Stimulated activated CD8-positive, alpha-beta memory T cell treated with anti-CD3 and anti-CD28 coated beads, Interleukin-12 subunit alpha, Interleukin-12 subunit beta, amount 100 ng/mL, for 24 hours (primary cell): ENCODE results near the gene ARHGAP9.
A peak's percentile ranks its signal among the peaks of the same experiment; 100 is the strongest.

Experiments
- DNase-seq: peaks from one replicate; pipeline ENCODE4 v3.0.0-alpha.2; 2020; ENCODE audit errors: extremely low read depth

ARHGAP9 gene

GRCh38 chr12:57491393-57492280 is 12.0 kb upstream of the ARHGAP9 start:
- no peak for DNase-seq

- no peak for DNase-seq
Observed at GRCh38 chr12:57490126-57490525, 10.5 kb upstream of the ARHGAP9 start.

- no peak for DNase-seq
Observed at GRCh38 chr12:57489157-57489641, 9.5 kb upstream of the ARHGAP9 start.

DNA sequence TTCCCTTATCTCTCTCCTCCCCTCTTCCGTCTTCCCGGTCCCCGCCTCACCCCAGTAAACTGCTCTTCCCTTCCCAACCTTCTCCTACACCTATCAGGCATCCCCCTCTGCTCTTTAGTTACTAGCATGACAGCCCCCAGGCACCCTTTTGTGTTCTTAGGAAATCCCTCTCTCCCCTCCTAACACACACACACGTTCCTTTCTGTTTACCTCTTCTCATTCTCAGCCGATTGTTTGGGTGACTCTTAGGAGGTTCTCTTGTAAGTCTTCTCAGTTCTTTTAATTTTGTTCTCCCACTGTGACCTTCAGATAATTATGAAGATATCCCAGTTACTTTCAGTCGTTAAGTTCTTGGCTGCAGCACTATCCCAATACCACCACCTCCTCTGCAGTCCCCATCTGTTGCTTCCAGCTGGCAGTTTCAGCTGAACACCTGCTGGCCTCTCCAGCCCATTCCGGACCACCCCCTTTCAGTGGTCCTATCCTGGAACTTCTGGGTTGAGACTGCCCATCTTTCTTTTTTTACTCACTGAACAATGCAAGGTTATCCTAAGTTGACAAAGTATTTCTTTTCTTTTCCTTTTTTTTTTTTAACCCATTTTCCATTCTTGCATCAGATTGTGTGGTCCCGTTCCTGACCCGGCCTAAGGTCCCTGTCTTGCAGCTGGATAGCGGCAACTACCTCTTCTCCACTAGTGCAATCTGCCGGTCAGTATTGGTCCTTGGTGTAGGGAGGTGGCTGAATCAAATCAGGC is 8.9 kb upstream of the ARHGAP9 start:
- no peak for DNase-seq

DNA sequence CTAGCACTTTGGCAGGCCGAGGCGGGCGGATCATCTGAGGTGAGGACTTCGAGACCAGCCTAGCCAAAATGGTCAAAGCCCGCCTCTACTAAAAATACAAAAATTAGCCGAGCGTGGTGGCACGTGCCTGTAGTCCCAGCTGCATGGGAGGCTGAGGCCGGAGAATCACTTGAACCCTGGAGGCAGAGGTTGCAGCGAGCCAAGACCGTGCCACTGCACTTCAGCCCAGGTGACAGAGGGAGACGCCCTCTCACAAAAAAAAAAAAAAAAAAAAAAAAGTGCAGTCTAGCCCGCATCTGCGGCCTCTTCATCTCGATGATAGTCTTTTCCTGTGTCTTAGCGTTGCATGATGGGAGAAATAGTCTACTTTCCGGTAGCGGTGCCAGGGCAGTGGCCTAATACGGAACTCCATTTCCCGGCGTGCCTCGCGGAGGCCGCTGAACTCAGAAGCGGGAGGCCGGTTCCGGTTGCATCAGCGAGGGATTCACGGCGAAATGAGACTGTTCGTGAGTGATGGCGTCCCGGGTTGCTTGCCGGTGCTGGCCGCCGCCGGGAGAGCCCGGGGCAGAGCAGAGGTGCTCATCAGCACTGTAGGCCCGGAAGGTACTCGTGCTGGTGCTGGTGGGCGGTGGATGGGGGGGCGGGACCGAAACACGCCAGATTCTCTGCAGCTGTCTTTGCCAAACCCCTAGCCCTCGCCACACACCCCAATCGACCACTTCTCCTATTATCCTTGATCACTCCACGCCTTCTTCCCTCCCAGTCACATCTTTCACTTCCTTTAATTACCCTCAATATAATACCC is 8.1 kb upstream of the ARHGAP9 start, which contains the start of gene MARS1:
MARS1 (plus strand) TSS at position 472 of the 805 bp plus-strand sequence; CDS start at position 495, 23 bp downstream.
- DNase-seq: peak; percentile 83

GRCh38 chr12:57487055-57487596 is 7.5 kb upstream of the ARHGAP9 start:
- DNase-seq: no peak

- DNase-seq: no peak
Observed at GRCh38 chr12:57485695-57486094, 6.0 kb upstream of the ARHGAP9 start.

- DNase-seq: no peak
Observed at GRCh38 chr12:57483466-57483865, 3.8 kb upstream of the ARHGAP9 start.

DNA sequence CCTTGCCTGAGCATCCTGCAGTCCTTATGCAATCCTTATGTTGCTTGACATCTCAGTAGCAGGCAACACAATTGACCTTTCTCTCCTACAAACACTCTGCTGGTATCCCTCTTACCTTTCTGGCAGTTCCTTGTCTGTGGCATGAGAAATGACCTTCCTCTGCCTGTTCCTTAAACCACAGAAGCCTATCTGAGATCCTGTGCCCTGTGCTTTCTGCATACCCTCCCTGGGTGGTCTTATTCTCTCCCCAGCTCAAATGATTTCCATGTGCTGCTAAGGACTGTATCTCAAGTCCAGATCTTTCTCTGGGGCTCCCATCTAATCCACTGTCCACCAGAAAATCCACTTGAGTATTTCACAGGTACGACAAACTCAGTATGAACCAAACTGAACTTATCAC is 2.0 kb upstream of the ARHGAP9 start:
- no peak for DNase-seq

- DNase-seq: no peak
Observed at GRCh38 chr12:57479043-57479375, 657 bp downstream of the ARHGAP9 start.

DNA sequence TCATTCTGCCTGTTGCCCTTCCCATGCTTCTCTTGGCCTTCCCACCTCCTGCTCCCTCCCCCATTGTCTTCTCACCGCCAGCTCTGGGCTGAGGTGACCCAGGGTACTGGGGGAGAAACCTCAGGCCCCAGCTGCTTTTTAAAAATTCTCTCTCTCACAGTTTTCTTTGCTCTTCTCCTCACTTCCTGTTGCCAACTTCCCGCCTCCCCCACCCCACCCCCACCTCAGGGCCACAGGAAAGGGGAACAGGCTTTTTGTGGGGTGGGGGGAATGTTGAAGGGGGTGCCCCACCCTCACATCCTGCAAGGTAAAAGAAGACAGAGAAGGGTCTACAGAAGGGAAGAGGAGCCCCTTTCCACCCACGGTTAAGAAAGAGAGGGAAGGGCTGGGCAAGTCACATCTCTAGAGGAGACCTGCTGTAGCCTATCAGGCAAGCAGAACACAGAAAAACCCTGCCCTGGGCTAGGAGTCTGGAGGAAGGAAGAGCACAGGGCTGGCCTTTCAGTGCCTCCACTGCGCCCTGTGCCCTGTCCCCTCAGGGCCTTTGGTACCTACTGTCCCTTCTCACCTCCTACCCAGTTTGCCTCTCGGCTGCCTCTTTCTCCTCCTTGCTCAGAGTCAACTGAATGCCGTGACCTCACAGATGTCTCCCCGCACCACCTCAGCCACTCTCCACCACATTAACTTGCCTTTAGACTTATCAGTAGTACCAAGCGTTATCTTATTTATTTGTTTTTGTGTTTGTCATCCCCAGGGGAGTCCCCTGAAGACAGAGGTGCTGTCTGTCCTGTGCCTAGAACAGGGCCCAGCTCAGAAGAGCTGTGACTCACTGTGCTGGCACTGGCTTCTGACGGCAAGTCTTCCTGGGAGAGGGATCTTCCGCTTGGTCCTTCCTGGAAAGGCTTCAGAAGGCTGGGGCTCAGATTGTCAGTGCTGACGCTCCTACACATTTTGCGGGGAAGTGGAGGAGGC is 1.7 kb downstream of the ARHGAP9 start:
- DNase-seq: no peak

- no peak for DNase-seq
Observed at GRCh38 chr12:57476993-57477709, 2.5 kb downstream of the ARHGAP9 start.

- DNase-seq: no peak
Observed at GRCh38 chr12:57476162-57476992, 3.3 kb downstream of the ARHGAP9 start.

DNA sequence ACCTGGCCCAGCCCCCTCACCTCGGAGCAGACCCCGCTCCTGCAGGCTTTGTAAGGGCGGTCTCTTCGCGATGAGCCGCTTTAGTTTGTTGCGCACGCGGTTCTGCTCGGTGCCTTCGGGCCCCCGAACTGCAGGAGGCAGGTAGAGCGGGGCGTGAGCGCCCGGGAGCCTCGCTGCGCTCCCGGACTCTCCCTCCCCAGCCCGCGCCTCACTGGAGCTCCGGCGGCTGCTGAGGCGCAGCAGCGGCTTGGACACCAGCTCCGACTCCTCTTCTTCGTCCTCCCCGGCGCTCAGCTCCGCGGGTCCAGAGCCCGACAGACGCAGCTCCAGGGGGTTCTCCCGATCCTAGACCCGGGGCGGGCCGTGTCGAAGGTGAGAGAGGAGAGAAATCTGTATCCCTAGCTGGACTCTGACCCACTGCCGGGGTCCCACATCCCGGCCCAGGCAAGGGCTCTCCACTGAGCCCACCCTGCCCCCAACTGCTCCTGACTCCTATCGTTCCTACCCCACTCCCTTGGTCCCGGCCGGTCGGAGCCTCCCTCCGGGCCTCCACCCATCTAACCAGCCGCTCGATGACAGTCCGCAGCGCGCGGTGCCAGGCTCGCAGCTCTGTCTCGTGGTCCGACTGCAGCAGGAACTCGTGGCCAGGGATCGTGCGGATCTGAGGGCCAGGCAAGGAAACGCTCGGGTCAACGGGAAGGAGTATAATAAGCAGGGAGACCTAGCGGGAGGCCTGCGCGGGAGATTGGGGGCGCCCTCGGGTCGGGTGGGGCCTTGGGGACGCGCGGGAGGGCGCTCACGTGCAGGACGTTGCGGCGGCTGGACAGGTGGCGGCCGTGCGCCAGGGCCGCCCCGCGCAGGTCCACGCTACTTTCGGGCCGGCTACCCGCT is 4.2 kb downstream of the ARHGAP9 start:
- DNase-seq: no peak

- DNase-seq: no peak
Observed at GRCh38 chr12:57474862-57475261, 4.8 kb downstream of the ARHGAP9 start.

DNA sequence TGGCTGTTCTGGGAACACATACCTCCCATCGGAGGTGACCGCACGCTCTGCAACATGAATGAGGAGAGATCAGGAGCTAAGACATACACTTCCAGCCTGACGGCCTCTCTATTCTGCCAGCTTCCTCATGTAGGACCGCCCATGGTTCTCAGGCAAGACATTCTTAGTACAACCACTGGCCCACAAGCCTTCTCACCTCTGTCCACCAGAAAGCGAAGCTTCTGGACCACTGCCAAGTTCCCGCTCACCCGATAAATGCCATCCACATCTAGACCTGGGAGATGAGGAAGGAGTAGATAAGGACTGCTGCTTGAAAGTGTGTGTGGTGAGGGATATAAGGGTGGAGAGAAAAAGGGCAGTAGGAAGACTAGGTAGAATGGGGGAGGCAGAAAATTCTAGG is 5.2 kb downstream of the ARHGAP9 start:
- no peak for DNase-seq

DNA sequence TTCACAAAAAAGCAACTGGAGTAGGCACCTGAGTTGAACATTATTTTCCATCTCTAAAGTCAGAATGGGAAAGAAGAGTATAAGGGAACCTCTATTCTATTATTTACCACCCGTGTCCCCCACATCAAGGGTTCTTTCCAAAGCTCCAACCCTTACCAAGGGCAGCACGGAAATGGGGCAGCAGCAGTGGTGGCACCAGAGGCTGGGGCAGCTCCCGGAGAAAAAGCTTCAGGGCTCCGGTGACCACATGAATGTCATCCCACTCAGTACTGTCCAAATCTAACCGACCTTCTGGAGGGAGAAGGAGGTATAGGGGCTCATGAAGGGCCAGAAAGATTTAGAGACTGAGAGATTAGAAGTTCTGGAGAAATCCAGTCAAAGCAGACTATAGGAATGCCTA is 5.8 kb downstream of the ARHGAP9 start:
- no peak for DNase-seq

DNA sequence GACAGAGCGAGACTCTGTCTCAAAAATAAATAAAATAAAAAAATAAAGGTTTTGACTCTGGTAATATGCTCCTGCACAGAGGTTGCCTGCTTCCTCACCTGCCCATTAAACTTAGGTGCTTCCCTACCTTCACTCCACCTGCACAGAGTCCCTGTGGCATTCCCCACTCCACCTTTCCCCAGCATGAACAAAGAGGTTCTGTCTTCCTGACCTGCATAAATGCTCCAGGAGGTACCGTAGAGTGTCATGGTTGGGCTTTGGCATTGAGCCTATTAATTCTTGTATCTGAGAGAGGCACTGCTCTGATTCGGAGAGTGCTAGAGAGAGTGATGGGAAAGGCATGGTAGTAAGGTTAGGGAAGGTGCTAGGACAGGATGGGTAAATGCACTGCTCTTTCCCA is 6.3 kb downstream of the ARHGAP9 start:
- DNase-seq: no peak
